Measurements from ENCODE around the gene LRPAP1. TPM values are rescaled to one million over a fixed set of nuclear protein-coding genes. Genes with fewer than 3 reads are reported as not detected.

LRPAP1 gene
- total RNA-seq, 1 experiment from 2014 or later, result 171 TPM

DNA sequence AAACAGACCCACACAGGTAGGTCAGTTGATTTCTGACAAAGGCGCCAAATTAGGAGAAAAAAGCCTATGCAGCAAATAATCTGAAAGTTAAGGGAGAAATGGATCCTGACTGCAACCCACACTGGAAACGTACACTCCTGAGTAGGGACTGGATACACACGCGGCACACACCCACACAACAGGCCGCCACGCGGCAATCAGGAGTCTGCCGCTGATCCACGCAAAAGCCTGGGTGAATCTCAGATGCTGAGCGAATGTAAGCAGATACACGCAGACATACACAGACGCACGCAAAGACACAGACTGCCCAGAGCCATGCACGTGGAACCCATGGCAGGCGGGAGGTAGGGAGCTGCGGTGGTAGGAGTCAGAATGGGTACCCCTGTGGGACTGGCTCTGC lies 21.7 kb downstream of the LRPAP1 start:
- TF ChIP-seq, protein P1, sequence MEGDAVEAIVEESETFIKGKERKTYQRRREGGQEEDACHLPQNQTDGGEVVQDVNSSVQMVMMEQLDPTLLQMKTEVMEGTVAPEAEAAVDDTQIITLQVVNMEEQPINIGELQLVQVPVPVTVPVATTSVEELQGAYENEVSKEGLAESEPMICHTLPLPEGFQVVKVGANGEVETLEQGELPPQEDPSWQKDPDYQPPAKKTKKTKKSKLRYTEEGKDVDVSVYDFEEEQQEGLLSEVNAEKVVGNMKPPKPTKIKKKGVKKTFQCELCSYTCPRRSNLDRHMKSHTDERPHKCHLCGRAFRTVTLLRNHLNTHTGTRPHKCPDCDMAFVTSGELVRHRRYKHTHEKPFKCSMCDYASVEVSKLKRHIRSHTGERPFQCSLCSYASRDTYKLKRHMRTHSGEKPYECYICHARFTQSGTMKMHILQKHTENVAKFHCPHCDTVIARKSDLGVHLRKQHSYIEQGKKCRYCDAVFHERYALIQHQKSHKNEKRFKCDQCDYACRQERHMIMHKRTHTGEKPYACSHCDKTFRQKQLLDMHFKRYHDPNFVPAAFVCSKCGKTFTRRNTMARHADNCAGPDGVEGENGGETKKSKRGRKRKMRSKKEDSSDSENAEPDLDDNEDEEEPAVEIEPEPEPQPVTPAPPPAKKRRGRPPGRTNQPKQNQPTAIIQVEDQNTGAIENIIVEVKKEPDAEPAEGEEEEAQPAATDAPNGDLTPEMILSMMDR (conservative IDR thresholded peaks at IDR 0.05; ENCODE audit: low read depth, low read length), result no peak
- no peak for TF ChIP-seq EZH2 (IDR thresholded peaks at IDR 0.05; ENCODE audit: borderline replicate concordance, low read depth, low read length, poor library complexity, severe bottlenecking)
- intact Hi-C loops (cut with micrococcal nuclease; ENCODE audit: unreplicated experiment), result no loop called here
- no peak for DNase-seq (ENCODE audit: low spot score)
- Histone ChIP-seq H3K4me3 (ENCODE audit: low read depth, low read length, poor library complexity, severe bottlenecking) (no peak overlapping the region), H3K27me3 (replicated peaks; ENCODE audit: insufficient read depth, low read depth, low read length, poor library complexity) (no peaks in the 10 kb centered on the region), H3K9me3 (ENCODE audit: low read depth, low read length, poor library complexity, severe bottlenecking) (no peaks in the 10 kb centered on the region), H3K27ac (ENCODE audit: low read depth, low read length, poor library complexity, severe bottlenecking) (no peak overlapping the region), H3K36me3 (ENCODE audit: insufficient read depth, low read length, poor library complexity, severe bottlenecking) (peaks cover 50% of the 10 kb centered on the region), H3K4me1 (ENCODE audit: insufficient read depth, low read length, poor library complexity, severe bottlenecking) (no peaks in the 10 kb centered on the region)
- no TSS peak for BruUV-seq (replicated peaks)
- ChIA-PET CTCF (no interaction called here), POLR2A (ENCODE audit: low non-redundant PET) (no interaction called here)

DNA sequence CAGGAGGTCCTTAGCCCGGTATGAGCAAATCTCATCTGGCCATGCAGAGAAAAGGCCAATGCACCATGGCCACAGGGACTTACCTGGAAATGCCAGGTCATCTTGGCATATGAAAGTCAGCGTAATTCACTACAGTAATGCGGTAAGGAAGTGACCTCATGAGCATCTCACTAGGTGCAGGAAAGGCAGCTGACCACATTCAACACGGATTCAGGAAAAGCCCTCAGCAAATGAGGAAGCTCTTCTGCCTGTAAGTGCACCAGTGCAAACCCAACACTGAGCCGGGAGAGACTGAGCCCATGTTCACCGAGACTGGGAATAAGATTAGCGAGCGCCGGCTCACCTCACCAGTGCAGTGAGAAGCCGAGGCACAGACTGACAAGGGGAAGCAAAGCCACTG lies 23.7 kb downstream of the LRPAP1 start:
- BruUV-seq (replicated peaks), result no TSS peak
- TF ChIP-seq EZH2 (IDR thresholded peaks at IDR 0.05; ENCODE audit: borderline replicate concordance, low read depth, low read length, poor library complexity, severe bottlenecking), result no peak
- TF ChIP-seq, protein P1 (conservative IDR thresholded peaks at IDR 0.05; ENCODE audit: low read depth, low read length), result no peak
- no peaks in the 10 kb centered on the region for H3K4me1 ChIP-seq (ENCODE audit: insufficient read depth, low read length, poor library complexity, severe bottlenecking)
- H3K27ac ChIP-seq (ENCODE audit: low read depth, low read length, poor library complexity, severe bottlenecking), result no peak overlapping the region
- DNase-seq (ENCODE audit: low spot score), result no peak
- H3K4me3 ChIP-seq (ENCODE audit: low read depth, low read length, poor library complexity, severe bottlenecking), result no peak overlapping the region
- intact Hi-C loops (cut with micrococcal nuclease; ENCODE audit: unreplicated experiment), result no loop called here
- no peaks in the 10 kb centered on the region for H3K27me3 ChIP-seq (replicated peaks; ENCODE audit: insufficient read depth, low read depth, low read length, poor library complexity)
- peaks cover 38% of the 10 kb centered on the region for H3K36me3 ChIP-seq (ENCODE audit: insufficient read depth, low read length, poor library complexity, severe bottlenecking)
- ChIA-PET POLR2A (ENCODE audit: low non-redundant PET) (no interaction called here), CTCF (no interaction called here)
- no peaks in the 10 kb centered on the region for H3K9me3 ChIP-seq (ENCODE audit: low read depth, low read length, poor library complexity, severe bottlenecking)

DNA sequence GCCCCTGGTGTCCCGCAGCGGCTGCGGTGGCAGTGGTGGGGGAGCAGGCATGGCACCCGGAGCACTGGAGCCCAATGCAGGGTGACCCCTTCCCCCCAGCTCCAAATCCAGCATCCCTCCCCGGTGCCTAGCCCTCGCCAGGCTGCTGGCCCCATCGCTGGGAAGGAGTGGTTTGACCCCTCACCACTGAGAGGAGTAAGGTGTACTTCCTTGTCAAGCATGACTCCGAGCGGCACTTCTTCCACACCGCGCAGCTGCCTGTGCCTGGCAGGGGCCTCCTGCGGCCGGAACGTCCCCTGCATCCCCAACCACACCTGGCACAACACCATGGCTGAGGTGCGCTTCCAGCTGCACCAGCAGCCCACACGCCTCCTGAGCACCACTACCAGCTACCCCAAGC lies 27.0 kb downstream of the LRPAP1 start:
- Histone ChIP-seq H3K27me3 (replicated peaks; ENCODE audit: insufficient read depth, low read depth, low read length, poor library complexity) (no peaks in the 10 kb centered on the region), H3K4me3 (ENCODE audit: low read depth, low read length, poor library complexity, severe bottlenecking) (no peak overlapping the region), H3K27ac (ENCODE audit: low read depth, low read length, poor library complexity, severe bottlenecking) (no peak overlapping the region), H3K36me3 (ENCODE audit: insufficient read depth, low read length, poor library complexity, severe bottlenecking) (peaks cover 13% of the 10 kb centered on the region), H3K9me3 (ENCODE audit: low read depth, low read length, poor library complexity, severe bottlenecking) (no peaks in the 10 kb centered on the region), H3K4me1 (ENCODE audit: insufficient read depth, low read length, poor library complexity, severe bottlenecking) (no peaks in the 10 kb centered on the region)
- no peak for TF ChIP-seq EZH2 (IDR thresholded peaks at IDR 0.05; ENCODE audit: borderline replicate concordance, low read depth, low read length, poor library complexity, severe bottlenecking)
- TF ChIP-seq, protein P1 (conservative IDR thresholded peaks at IDR 0.05; ENCODE audit: low read depth, low read length), result no peak
- no TSS peak for BruUV-seq (replicated peaks)
- no peak for DNase-seq (ENCODE audit: low spot score)
- CTCF ChIA-PET, result no interaction called here
- intact Hi-C loops (cut with micrococcal nuclease; ENCODE audit: unreplicated experiment), result no loop called here
- POLR2A ChIA-PET (ENCODE audit: low non-redundant PET), result interaction anchor here (0.6 kb wide), 1 partner anchor 14 kb away, joined by 3 read pairs; no protein-coding TSS in a partner anchor
